HEK293 (cell line): Measurements from ENCODE around the gene HSPG2.

Experiments
- CTCF ChIA-PET: fragments of 350-600 bp; formaldehyde crosslinking; extraction: SDS; loops from one replicate; lab custom pipeline; 2021; ENCODE audit warnings: antibody characterized with exemption; lab: Yijun Ruan, JAX
- POLR2A ChIA-PET: fragments of 300-600 bp; formaldehyde crosslinking; extraction: SDS; loops from one replicate; lab custom pipeline; 2020; ENCODE audit warnings: antibody characterized with exemption, inconsistent platforms; lab: Yijun Ruan, JAX
- H3K27ac ChIP-seq: fragments of 200-500 bp; sonication (Bioruptor generic); 2 replicates; pipeline ENCODE4 v1.5.1; 2014; ENCODE audit warnings: low read depth, low read length, control low read depth, inconsistent platforms; ENCODE audit errors: extremely low read depth
- H3K36me3 ChIP-seq, 2 experiments: fragments of 200-500 bp in 1 of 2; sonication (Bioruptor generic) in 1 of 2; 1 replicate in 1 of 2; 2 replicates in 1 of 2; pipeline ENCODE4 v1.5.1; 2014 to 2017; ENCODE audit warnings: inconsistent platforms in 2 of 2, low read length in 2 of 2; ENCODE audit not compliant: control insufficient read depth in 2 of 2, insufficient read depth in 1 of 2
- H3K4me1 ChIP-seq: fragments of 200-500 bp; sonication (Bioruptor generic); 2 replicates; pipeline ENCODE4 v1.5.1; 2014; ENCODE audit warnings: mild to moderate bottlenecking, low read length, inconsistent platforms; ENCODE audit not compliant: control insufficient read depth, insufficient read depth
- H3K4me3 ChIP-seq: 2 replicates; pipeline ENCODE4 v1.5.1; 2011; ENCODE audit warnings: low read depth, mild to moderate bottlenecking, control low read depth, low read length, moderate library complexity
- H3K9me3 ChIP-seq: fragments of 200-500 bp; sonication (Bioruptor generic); 2 replicates; pipeline ENCODE4 v1.5.1; 2014; ENCODE audit warnings: low read depth, low read length, inconsistent platforms; ENCODE audit not compliant: control insufficient read depth, insufficient read depth
- KLF1 ChIP-seq: fragments of 450-650 bp; formaldehyde crosslinking; IDR thresholded peaks from 2 replicates; pipeline ENCODE4 v1.5.1; 2016; ENCODE audit warnings: missing biosample characterization, missing genetic modification characterization
- KLF9 ChIP-seq: fragments of 450-650 bp; formaldehyde crosslinking; IDR thresholded peaks from 2 replicates; pipeline ENCODE4 v1.5.1; 2016; ENCODE audit warnings: missing biosample characterization, missing genetic modification characterization, low read depth
- SP2 ChIP-seq: fragments of 450-650 bp; formaldehyde crosslinking; IDR thresholded peaks from 2 replicates; pipeline ENCODE4 v1.5.1; 2016; ENCODE audit warnings: missing biosample characterization, missing genetic modification characterization
- ZBTB1 ChIP-seq: fragments of 450-650 bp; formaldehyde crosslinking; IDR thresholded peaks from 2 replicates; pipeline ENCODE4 v1.5.1; 2016; ENCODE audit warnings: missing biosample characterization, missing genetic modification characterization
- ZFP41 ChIP-seq: fragments of 450-650 bp; formaldehyde crosslinking; IDR thresholded peaks from 2 replicates; pipeline ENCODE4 v1.5.1; 2016; ENCODE audit warnings: missing biosample characterization, missing genetic modification characterization, borderline replicate concordance
- ZNF174 ChIP-seq: fragments of 450-650 bp; formaldehyde crosslinking; IDR thresholded peaks from 2 replicates; pipeline ENCODE4 v1.5.0; 2017; ENCODE audit warnings: missing biosample characterization, mild to moderate bottlenecking, missing genetic modification characterization
- ZNF211 ChIP-seq: fragments of 450-650 bp; formaldehyde crosslinking; IDR thresholded peaks from 2 replicates; pipeline ENCODE4 v1.5.1; 2016; ENCODE audit warnings: low read depth, missing biosample characterization, missing genetic modification characterization
- ZNF248 ChIP-seq: fragments of 450-650 bp; formaldehyde crosslinking; IDR thresholded peaks from 2 replicates; pipeline ENCODE4 v1.5.1; 2017; ENCODE audit warnings: missing biosample characterization, missing genetic modification characterization
- ZNF274 ChIP-seq, 2 experiments: fragments of 200-500 bp in 1 of 2; fragments of 450-650 bp in 1 of 2; sonication (Bioruptor generic) in 1 of 2; formaldehyde crosslinking in 1 of 2; IDR thresholded peaks; 2 replicates each; pipeline versions ENCODE4 v1.5.1 to v1.6.1; 2014 to 2016; ENCODE audit warnings: borderline replicate concordance in 1 of 2, inconsistent platforms in 1 of 2, low read length in 1 of 2, missing biosample characterization in 1 of 2, missing genetic modification characterization in 1 of 2
- ZNF280D ChIP-seq: fragments of 450-650 bp; formaldehyde crosslinking; IDR thresholded peaks from 2 replicates; pipeline ENCODE4 v1.5.1; 2016; ENCODE audit warnings: missing biosample characterization, missing genetic modification characterization
- ZNF354C ChIP-seq: fragments of 450-650 bp; formaldehyde crosslinking; IDR thresholded peaks from 2 replicates; pipeline ENCODE4 v1.5.1; 2016; ENCODE audit warnings: missing biosample characterization, missing genetic modification characterization, low read depth, borderline replicate concordance
- ZNF423 ChIP-seq: fragments of 450-650 bp; formaldehyde crosslinking; IDR thresholded peaks from 2 replicates; pipeline ENCODE4 v1.5.1; 2016; ENCODE audit warnings: missing biosample characterization, missing genetic modification characterization
- ZNF558 ChIP-seq: fragments of 450-650 bp; formaldehyde crosslinking; IDR thresholded peaks from 2 replicates; pipeline ENCODE4 v1.5.1; 2016; ENCODE audit warnings: missing biosample characterization, missing genetic modification characterization
- ZNF560 ChIP-seq: fragments of 450-650 bp; formaldehyde crosslinking; IDR thresholded peaks from 2 replicates; pipeline ENCODE4 v1.5.1; 2017; ENCODE audit warnings: missing biosample characterization, missing genetic modification characterization, borderline replicate concordance
- ZNF600 ChIP-seq: fragments of 450-650 bp; formaldehyde crosslinking; IDR thresholded peaks from 2 replicates; pipeline ENCODE4 v1.5.1; 2016; ENCODE audit warnings: missing biosample characterization, missing genetic modification characterization
- ZNF629 ChIP-seq: fragments of 450-650 bp; formaldehyde crosslinking; IDR thresholded peaks from 2 replicates; pipeline ENCODE4 v1.5.1; 2017; ENCODE audit warnings: missing biosample characterization, missing genetic modification characterization
- ZNF639 ChIP-seq: fragments of 450-650 bp; formaldehyde crosslinking; IDR thresholded peaks from 2 replicates; pipeline ENCODE4 v1.5.1; 2016; ENCODE audit warnings: missing biosample characterization, missing genetic modification characterization
- TF ChIP-seq, protein P1 (sequence below): fragments of 450-650 bp; formaldehyde crosslinking; IDR thresholded peaks from 2 replicates; pipeline ENCODE4 v1.5.1; 2016; ENCODE audit warnings: missing biosample characterization, missing genetic modification characterization

The HSPG2 gene

DNA sequence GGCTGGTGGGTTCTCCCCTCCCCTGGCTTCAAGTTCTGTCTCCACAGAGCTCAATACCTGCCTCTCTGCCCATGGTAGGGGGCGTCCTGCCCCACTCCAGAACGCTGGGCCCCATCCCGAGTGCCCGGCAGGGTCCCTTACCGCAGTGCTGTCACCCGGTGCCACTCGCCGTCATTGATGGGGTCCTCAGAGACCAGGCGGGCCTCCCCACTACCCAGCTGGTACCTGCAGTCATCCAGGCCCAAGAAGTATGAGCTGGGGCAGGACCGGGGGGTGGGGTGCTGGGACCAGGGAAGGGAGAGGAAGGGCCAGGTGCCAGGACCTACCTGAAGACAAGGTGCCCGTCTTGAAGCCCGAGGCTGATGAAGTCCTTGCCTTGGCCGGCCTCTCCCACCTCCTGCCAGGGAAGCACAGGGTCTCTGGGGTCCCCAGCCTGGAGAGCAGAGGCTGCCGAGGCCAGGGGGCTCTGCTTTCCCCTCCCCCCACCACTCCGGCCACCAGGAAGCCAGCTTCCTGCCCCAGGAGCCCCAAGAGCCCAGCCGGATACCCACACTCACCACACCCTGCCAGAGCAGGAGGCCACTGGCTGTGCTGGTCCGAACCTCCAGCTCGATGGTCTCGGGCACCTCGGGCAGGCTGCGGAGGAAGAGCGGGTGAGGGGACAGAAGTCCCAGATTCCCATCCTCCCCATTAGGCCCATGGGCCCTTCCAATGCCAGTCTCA, 113.0 kb downstream of the HSPG2 start (continued):
- TF ChIP-seq ZFP41 (tag by site-specific recombination) (no peak), ZNF354C (no peak), ZNF248 (no peak), ZBTB1 (no peak), ZNF280D (tag by site-specific recombination) (no peak)

GRCh38 chr1:21823206-21823979, 113.7 kb downstream of the HSPG2 start:
- H3K4me3 ChIP-seq, result no peak overlapping the region
- TF ChIP-seq ZNF423 (tag by site-specific recombination), result no peak
- no peak for TF ChIP-seq ZNF600
- no peak for TF ChIP-seq ZNF629 (tag by site-specific recombination)
- no peaks in the 10 kb centered on the region for H3K4me1 ChIP-seq
- peaks cover 0 to 18% of the 10 kb centered on the region in 2 experiments; a peak in 1 of 3 replicates for H3K36me3 ChIP-seq
- no peaks in the 10 kb centered on the region for H3K9me3 ChIP-seq
- ChIA-PET CTCF (no interaction called here), POLR2A (no interaction called here)
- H3K27ac ChIP-seq, result no peak overlapping the region

- POLR2A ChIA-PET, result no interaction called here
- H3K4me3 ChIP-seq, result no peak overlapping the region
- TF ChIP-seq SP2 (tag by site-specific recombination) (peak; percentile 18; the same call in 1 of the 2 replicates), ZNF211 (tag by site-specific recombination) (no peak), ZNF274 (IDR thresholded peaks at IDR 0.05; ENCODE audit: low read length) (no peak), ZNF274 (tag by site-specific recombination; IDR thresholded peaks at IDR 0.05; ENCODE audit: borderline replicate concordance) (no peak), KLF9 (peak; percentile 73), KLF1 (tag by site-specific recombination) (peak; percentile 49; the same call in 1 of the 2 replicates), ZNF639 (no peak), ZNF560 (tag by site-specific recombination) (no peak), ZNF174 (tag by site-specific recombination) (no peak), ZNF558 (tag by site-specific recombination) (no peak)
- TF ChIP-seq, protein P1, sequence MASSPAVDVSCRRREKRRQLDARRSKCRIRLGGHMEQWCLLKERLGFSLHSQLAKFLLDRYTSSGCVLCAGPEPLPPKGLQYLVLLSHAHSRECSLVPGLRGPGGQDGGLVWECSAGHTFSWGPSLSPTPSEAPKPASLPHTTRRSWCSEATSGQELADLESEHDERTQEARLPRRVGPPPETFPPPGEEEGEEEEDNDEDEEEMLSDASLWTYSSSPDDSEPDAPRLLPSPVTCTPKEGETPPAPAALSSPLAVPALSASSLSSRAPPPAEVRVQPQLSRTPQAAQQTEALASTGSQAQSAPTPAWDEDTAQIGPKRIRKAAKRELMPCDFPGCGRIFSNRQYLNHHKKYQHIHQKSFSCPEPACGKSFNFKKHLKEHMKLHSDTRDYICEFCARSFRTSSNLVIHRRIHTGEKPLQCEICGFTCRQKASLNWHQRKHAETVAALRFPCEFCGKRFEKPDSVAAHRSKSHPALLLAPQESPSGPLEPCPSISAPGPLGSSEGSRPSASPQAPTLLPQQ, result no peak
- TF ChIP-seq, all 188 proteins: peak for 3
- Histone ChIP-seq H3K36me3 (peaks cover 0 to 7% of the 10 kb centered on the region in 2 experiments; a peak in 1 of 3 replicates), H3K4me1 (no peaks in the 10 kb centered on the region), H3K27ac (no peak overlapping the region), H3K9me3 (no peaks in the 10 kb centered on the region)
- CTCF ChIA-PET, result no interaction called here
Observed at GRCh38 chr1:21822349-21822748, 114.8 kb downstream of the HSPG2 start.
